Measurements from ENCODE around the gene NDUFC1.

DNA sequence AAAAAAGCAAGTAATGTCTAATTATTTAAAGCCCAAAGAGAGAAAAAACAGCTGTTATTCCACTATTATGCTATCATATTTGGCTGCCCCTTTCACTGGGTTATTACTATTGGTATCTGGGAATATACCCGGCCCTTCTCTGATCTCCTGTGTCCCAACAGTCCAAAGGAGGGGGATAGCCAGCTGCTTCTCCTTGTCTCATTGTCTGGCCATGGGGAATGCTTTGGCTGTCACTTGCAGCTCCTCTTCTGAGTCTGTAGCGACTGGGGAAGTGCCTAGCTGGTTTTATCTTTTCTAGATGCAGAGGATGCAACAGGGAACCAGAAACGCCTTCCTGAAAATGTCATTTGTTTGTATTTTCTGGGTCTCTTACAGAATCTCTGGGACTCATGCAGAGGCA, 56.1 kb downstream of the NDUFC1 start:
- TF ChIP-seq, protein P1, sequence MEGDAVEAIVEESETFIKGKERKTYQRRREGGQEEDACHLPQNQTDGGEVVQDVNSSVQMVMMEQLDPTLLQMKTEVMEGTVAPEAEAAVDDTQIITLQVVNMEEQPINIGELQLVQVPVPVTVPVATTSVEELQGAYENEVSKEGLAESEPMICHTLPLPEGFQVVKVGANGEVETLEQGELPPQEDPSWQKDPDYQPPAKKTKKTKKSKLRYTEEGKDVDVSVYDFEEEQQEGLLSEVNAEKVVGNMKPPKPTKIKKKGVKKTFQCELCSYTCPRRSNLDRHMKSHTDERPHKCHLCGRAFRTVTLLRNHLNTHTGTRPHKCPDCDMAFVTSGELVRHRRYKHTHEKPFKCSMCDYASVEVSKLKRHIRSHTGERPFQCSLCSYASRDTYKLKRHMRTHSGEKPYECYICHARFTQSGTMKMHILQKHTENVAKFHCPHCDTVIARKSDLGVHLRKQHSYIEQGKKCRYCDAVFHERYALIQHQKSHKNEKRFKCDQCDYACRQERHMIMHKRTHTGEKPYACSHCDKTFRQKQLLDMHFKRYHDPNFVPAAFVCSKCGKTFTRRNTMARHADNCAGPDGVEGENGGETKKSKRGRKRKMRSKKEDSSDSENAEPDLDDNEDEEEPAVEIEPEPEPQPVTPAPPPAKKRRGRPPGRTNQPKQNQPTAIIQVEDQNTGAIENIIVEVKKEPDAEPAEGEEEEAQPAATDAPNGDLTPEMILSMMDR (conservative IDR thresholded peaks at IDR 0.05) = no peak
- no peak for TF ChIP-seq ZFX (IDR thresholded peaks at IDR 0.05)

Data from C4-2B (cell line).